Nephron (organoid): Measurements from ENCODE around the gene TBC1D17.

Source experiments
- H3K27ac Mint-ChIP-seq, 3 experiments: 2 replicates each; pipeline ENCODE4 v1.8.0; 2020; ENCODE audit warnings: mixed read lengths in 3 of 3, mild to moderate bottlenecking in 2 of 3, moderate library complexity in 1 of 3
- H3K27me3 Mint-ChIP-seq: 2 replicates; pipeline ENCODE4 v1.8.0; 2021; ENCODE audit warnings: low read depth, mild to moderate bottlenecking, moderate library complexity, mixed read lengths
- H3K36me3 Mint-ChIP-seq: 2 replicates; pipeline ENCODE4 v1.8.0; 2020; ENCODE audit warnings: low read depth, mixed read lengths
- H3K4me1 Mint-ChIP-seq: 2 replicates; pipeline ENCODE4 v1.8.0; 2020; ENCODE audit warnings: mixed read lengths
- H3K4me3 Mint-ChIP-seq, 3 experiments: 2 replicates each; pipeline ENCODE4 v1.8.0; 2020; ENCODE audit warnings: mild to moderate bottlenecking in 3 of 3, mixed read lengths in 3 of 3, moderate library complexity in 2 of 3
- H3K9me3 Mint-ChIP-seq: 2 replicates; pipeline ENCODE4 v1.8.0; 2020; ENCODE audit warnings: mixed read lengths
- TF ChIP-seq, protein P1 (sequence below), 3 experiments: fragments of 200-600 bp; sonication (generic); IDR thresholded peaks; one replicate each; pipeline ENCODE4 v1.5.0; 2021; ENCODE audit warnings: antibody characterized with exemption in 3 of 3; ENCODE audit not compliant: unreplicated experiment in 3 of 3

Gene TBC1D17

DNA sequence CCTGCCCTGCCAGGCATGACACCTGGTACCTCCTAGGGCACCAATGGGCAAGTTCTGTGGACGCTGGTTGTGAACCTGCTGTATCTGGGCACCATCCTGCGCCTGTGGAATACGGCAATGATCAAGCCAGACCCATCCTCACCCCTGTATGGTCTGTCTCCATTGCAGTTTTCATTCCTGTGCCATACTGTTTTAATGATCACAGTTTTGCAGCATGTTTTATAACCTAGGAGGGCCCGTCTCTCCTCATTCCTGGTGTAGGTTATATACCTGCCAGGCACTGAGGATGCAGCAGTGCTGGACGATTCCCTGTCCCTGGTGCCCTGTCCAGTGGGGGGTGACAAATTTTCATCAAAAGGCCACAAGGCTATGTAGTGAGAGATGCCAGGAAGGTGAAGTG, 5.6 kb downstream of the TBC1D17 start:
- Mint-ChIP-seq H3K9me3 (no peaks in the 10 kb centered on the region), H3K4me1 (peaks cover 2% of the 10 kb centered on the region), H3K4me3 (no peak overlapping the region), H3K36me3 (peaks cover 66% of the 10 kb centered on the region), H3K27me3 (no peaks in the 10 kb centered on the region), H3K27ac (no peak overlapping the region)
- TF ChIP-seq, protein P1, sequence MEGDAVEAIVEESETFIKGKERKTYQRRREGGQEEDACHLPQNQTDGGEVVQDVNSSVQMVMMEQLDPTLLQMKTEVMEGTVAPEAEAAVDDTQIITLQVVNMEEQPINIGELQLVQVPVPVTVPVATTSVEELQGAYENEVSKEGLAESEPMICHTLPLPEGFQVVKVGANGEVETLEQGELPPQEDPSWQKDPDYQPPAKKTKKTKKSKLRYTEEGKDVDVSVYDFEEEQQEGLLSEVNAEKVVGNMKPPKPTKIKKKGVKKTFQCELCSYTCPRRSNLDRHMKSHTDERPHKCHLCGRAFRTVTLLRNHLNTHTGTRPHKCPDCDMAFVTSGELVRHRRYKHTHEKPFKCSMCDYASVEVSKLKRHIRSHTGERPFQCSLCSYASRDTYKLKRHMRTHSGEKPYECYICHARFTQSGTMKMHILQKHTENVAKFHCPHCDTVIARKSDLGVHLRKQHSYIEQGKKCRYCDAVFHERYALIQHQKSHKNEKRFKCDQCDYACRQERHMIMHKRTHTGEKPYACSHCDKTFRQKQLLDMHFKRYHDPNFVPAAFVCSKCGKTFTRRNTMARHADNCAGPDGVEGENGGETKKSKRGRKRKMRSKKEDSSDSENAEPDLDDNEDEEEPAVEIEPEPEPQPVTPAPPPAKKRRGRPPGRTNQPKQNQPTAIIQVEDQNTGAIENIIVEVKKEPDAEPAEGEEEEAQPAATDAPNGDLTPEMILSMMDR (IDR thresholded peaks at IDR 0.05; ENCODE audit: unreplicated experiment in 3 of 3) = no peak

DNA sequence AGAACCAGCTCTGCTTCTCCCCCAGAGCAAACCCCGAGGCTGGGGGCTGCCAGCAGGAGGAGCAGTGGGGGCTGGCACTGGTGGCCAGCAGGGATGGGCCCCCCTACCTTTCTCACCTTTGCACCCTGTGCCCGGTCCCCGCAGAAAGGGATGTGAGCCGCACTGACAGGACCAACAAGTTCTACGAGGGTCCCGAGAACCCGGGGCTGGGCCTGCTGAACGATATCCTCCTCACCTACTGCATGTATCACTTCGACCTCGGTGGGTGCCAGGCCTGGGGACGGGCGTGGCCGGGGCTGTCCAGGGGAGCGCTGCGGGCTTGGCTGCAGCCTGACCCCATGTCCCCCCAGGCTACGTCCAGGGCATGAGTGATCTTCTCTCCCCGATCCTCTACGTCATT, 6.6 kb downstream of the TBC1D17 start:
- no peaks in the 10 kb centered on the region for H3K4me1 Mint-ChIP-seq
- H3K9me3 Mint-ChIP-seq = no peaks in the 10 kb centered on the region
- H3K36me3 Mint-ChIP-seq = peaks cover 59% of the 10 kb centered on the region
- no peak overlapping the region for H3K4me3 Mint-ChIP-seq
- H3K27me3 Mint-ChIP-seq = no peaks in the 10 kb centered on the region
- H3K27ac Mint-ChIP-seq = no peak overlapping the region
- TF ChIP-seq, protein P1 (IDR thresholded peaks at IDR 0.05; ENCODE audit: unreplicated experiment in 3 of 3) = no peak

DNA sequence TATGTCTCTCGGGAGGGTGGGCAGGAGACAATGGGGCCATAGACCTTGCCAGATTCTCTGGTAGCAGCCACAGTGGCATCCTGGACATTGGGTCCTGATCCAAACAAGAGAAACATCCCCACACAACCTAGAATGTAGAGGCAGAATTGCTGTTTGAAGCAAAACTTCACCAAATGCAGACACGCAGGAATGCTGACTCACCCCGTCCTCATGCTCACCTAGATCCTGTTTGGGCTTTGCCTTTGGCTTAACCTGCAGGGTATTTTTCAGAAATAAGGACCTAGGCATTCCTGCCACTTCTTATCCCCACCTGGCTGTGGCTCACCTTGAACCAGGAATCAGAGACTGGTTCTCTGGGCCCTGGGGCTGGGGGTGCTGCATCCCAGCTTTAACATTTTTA, 7.3 kb downstream of the TBC1D17 start:
- Mint-ChIP-seq H3K9me3 (no peaks in the 10 kb centered on the region), H3K4me1 (no peaks in the 10 kb centered on the region), H3K27ac (no peak overlapping the region), H3K27me3 (no peaks in the 10 kb centered on the region), H3K36me3 (peaks cover 55% of the 10 kb centered on the region), H3K4me3 (no peak overlapping the region)
- TF ChIP-seq, protein P1 (IDR thresholded peaks at IDR 0.05; ENCODE audit: unreplicated experiment in 3 of 3) = no peak

DNA sequence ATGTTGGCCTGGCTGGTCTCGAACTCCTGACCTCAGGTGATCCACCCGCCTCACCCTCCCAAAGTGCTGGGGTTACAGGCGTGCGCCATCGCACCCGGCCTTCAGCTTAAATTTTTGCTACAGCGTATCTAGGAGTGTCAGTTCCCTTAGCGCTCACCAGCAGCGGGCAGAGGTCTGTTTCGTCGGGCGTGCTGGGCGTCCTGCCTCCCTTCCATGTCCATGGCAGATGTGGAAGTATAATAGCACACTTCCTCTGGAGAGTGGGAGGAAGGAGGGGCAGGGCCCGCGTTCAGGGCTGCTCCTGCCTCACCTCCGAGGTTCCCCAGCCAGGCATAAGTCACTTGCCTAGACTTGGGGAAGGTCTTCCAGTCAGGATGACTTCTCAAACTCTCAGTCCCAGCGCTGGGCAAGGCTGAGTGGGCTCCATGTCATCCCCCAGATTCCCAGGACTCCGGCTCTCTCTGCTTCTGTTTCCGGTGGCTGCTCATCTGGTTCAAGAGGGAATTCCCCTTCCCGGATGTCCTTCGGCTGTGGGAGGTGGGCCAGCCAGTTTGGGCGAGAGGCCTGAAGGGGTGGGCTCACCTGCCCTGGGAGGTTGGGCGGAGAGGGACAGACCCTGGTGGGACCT, 9.6 kb downstream of the TBC1D17 start:
- peaks cover 18% of the 10 kb centered on the region for H3K27me3 Mint-ChIP-seq
- H3K27ac Mint-ChIP-seq = no peak overlapping the region
- TF ChIP-seq, protein P1 (IDR thresholded peaks at IDR 0.05; ENCODE audit: unreplicated experiment in 3 of 3) = no peak

DNA sequence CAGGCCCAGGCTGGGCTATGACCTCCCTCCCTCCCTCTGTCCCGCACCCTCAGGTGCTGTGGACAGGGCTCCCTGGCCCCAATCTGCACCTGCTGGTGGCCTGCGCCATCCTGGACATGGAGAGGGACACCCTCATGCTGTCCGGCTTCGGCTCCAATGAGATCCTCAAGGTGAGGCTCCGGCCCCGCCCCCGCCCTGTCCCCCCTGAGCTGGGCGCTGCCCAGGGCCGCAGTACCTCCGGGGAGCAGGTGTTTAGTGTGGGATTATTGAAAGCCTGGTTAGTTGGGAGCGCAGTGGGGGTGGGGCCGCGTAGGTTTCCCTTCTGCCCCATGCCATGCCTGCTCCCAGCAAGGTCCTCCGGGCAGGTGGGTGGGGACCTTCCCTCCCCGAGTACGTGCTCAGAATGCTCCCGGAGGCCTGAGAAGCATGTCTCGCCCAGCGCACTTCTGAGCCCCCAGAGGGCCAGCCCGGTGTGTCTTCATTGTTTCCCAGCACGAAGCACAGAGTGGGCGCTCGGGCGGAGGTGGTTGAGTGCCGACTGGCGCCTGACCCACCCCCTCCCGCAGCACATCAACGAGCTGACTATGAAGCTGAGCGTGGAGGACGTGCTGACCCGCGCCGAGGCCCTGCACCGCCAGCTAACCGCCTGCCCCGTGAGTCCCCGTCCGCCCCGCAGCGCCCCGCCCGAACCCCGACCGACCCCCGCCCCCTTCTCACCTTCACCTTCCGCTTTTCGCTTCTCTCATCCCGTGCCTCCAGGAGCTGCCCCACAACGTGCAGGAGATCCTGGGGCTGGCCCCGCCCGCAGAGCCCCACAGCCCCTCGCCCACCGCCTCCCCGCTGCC, 10.4 kb downstream of the TBC1D17 start:
- Mint-ChIP-seq H3K9me3 (no peaks in the 10 kb centered on the region), H3K27ac (no peak overlapping the region), H3K36me3 (peaks cover 29% of the 10 kb centered on the region), H3K4me3 (no peak overlapping the region), H3K27me3 (peaks cover 25% of the 10 kb centered on the region), H3K4me1 (no peaks in the 10 kb centered on the region)
- TF ChIP-seq, protein P1 (IDR thresholded peaks at IDR 0.05; ENCODE audit: unreplicated experiment in 3 of 3) = no peak

More for the DNA sequence above, 9.6 kb downstream of the TBC1D17 start:
- H3K36me3 Mint-ChIP-seq = peaks cover 35% of the 10 kb centered on the region
- no peak overlapping the region for H3K4me3 Mint-ChIP-seq
- no peaks in the 10 kb centered on the region for H3K9me3 Mint-ChIP-seq
- no peaks in the 10 kb centered on the region for H3K4me1 Mint-ChIP-seq

DNA sequence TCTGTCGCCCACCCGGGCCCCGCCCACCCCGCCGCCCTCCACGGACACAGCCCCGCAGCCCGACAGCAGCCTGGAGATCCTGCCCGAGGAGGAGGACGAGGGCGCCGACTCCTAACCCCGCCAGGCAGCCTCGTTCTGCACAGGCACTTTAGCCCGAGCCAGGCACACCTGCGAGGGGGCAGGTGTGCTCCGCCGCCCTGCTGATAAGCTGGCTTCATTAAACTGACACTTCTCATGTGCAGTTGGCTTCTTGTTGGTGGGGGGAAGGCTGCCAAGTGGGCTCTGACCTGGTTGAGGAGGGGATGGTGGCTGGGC, 11.0 kb downstream of the TBC1D17 start:
- Mint-ChIP-seq H3K4me3 (no peak overlapping the region), H3K9me3 (no peaks in the 10 kb centered on the region), H3K27me3 (peaks cover 27% of the 10 kb centered on the region), H3K27ac (no peak overlapping the region), H3K36me3 (peaks cover 24% of the 10 kb centered on the region), H3K4me1 (no peaks in the 10 kb centered on the region)
- TF ChIP-seq, protein P1 (IDR thresholded peaks at IDR 0.05; ENCODE audit: unreplicated experiment in 3 of 3) = no peak
